HCT116 (cell line): Measurements from ENCODE around the gene ELMOD3. TPM values are rescaled to one million over a fixed set of nuclear protein-coding genes. Genes with fewer than 3 reads are reported as not detected.
"Not testable (repeated sequence)": the region's sequence is repeated elsewhere in the genome, so short reads cannot be mapped to it uniquely, and the experiment has no call there.

Experiments
- ATAC-seq: fragments of 200-7000 bp; cut with Tn5 transposase; 2 replicates; pipeline ENCODE4 v1.9.1; 2020; ENCODE audit warnings: mild to moderate bottlenecking, moderate library complexity
- BruUV-seq: library from RNA; stranded (reverse); fragments of 400-500 nt; replicated peaks from 2 replicates; lab custom pipeline; 2021; lab: Mats Ljungman, UMichigan
- CTCF ChIA-PET: fragments of 300-600 bp; sonication (Branson Sonifier 250); formaldehyde crosslinking; loops from one replicate; lab custom pipeline; 2021; ENCODE audit warnings: antibody characterized with exemption; lab: Charles Lee
- POLR2A ChIA-PET: fragments of 300-600, 350-600 bp; sonication (Branson Sonifier 250); formaldehyde crosslinking; loops from one replicate; lab custom pipeline; 2021; ENCODE audit warnings: antibody characterized with exemption; lab: Charles Lee
- RAD21 ChIA-PET, 2 experiments: fragments of 300-600 bp; sonication (Branson Sonifier 250); formaldehyde crosslinking; loops; one replicate each; lab custom pipeline; 2023; ENCODE audit warnings: low total read pairs in 2 of 2; ENCODE audit not compliant: uncharacterized antibody in 2 of 2, unreplicated experiment in 2 of 2, low non-redundant PET in 1 of 2; lab: Charles Lee
- DNase-seq: peaks from one replicate; pipeline ENCODE4 v3.0.0-alpha.2; 2010; ENCODE audit warnings: low read depth, low spot score
- H2AFZ ChIP-seq: fragments of 200-600 bp; shearing (Covaris generic), sonication (generic); 2 replicates; pipeline ENCODE4 v1.6.1; 2017; ENCODE audit warnings: low read depth, mixed run types, mixed read lengths, antibody characterized with exemption, low read length; ENCODE audit not compliant: poor library complexity, severe bottlenecking
- H3K27ac ChIP-seq: 2 replicates; pipeline ENCODE4 v1.5.1; 2012; ENCODE audit warnings: low read depth, low read length
- H3K27me3 ChIP-seq: fragments of 200-600 bp; sonication (generic); 2 replicates; pipeline ENCODE4 v1.6.1; 2016; ENCODE audit warnings: mixed run types, low read length, mixed read lengths; ENCODE audit not compliant: insufficient read depth
- H3K36me3 ChIP-seq, 2 experiments: fragments of 200-500 bp in 1 of 2; fragments of 200-600 bp in 1 of 2; sonication (Bioruptor generic) in 1 of 2; sonication (generic) in 1 of 2; 2 replicates each; pipeline versions ENCODE4 v1.5.1 to v1.6.1; 2014 to 2016; ENCODE audit warnings: low read length in 2 of 2, inconsistent platforms in 1 of 2, mixed read lengths in 1 of 2, mixed run types in 1 of 2; ENCODE audit not compliant: insufficient read depth in 2 of 2, control insufficient read depth in 1 of 2
- H3K4me1 ChIP-seq, 2 experiments: fragments of 200-600 bp in 1 of 2; sonication (generic) in 1 of 2; 2 replicates each; pipeline versions ENCODE4 v1.5.1 to v1.6.1; 2012 to 2017; ENCODE audit warnings: low read length in 2 of 2, inconsistent platforms in 1 of 2, mild to moderate bottlenecking in 1 of 2, mixed read lengths in 1 of 2, mixed run types in 1 of 2, moderate library complexity in 1 of 2; ENCODE audit not compliant: insufficient read depth in 2 of 2, control insufficient read depth in 1 of 2
- H3K4me2 ChIP-seq: fragments of 200-600 bp; sonication (generic); 2 replicates; pipeline ENCODE4 v1.6.1; 2017; ENCODE audit warnings: mixed run types, low read length, mixed read lengths
- H3K4me3 ChIP-seq, 2 experiments: fragments of 200-600 bp in 1 of 2; sonication (generic) in 1 of 2; replicated peaks in 1 of 2; 2 replicates each; pipeline ENCODE4 v1.5.1; 2011 to 2016; ENCODE audit warnings: low read length in 2 of 2, control low read depth in 1 of 2, low read depth in 1 of 2, mild to moderate bottlenecking in 1 of 2, mixed read lengths in 1 of 2, mixed run types in 1 of 2
- H3K79me2 ChIP-seq: fragments of 200-600 bp; sonication (generic); 2 replicates; pipeline ENCODE4 v1.6.1; 2017; ENCODE audit warnings: mild to moderate bottlenecking, mixed run types, low read length, moderate library complexity, mixed read lengths; ENCODE audit not compliant: insufficient read depth
- H3K9ac ChIP-seq: fragments of 200-600 bp; sonication (generic); 2 replicates; pipeline ENCODE4 v1.6.1; 2016; ENCODE audit warnings: low read length, mixed read lengths
- H3K9me2 ChIP-seq: fragments of 200-600 bp; sonication (generic), shearing (Covaris generic); 2 replicates; pipeline ENCODE4 v1.6.1; 2017; ENCODE audit warnings: mixed run types, mild to moderate bottlenecking, moderate library complexity; ENCODE audit not compliant: insufficient read depth
- H3K9me3 ChIP-seq, 2 experiments: fragments of 200-500 bp in 1 of 2; fragments of 200-600 bp in 1 of 2; sonication (Bioruptor generic) in 1 of 2; sonication (generic) in 1 of 2; 2 replicates each; pipeline ENCODE4 v1.6.1; 2014 to 2017; ENCODE audit warnings: low read length in 2 of 2, mixed read lengths in 2 of 2, inconsistent platforms in 1 of 2, low read depth in 1 of 2, mild to moderate bottlenecking in 1 of 2, mixed run types in 1 of 2, moderate library complexity in 1 of 2; ENCODE audit not compliant: control insufficient read depth in 1 of 2, insufficient read depth in 1 of 2
- H4K20me1 ChIP-seq: fragments of 200-600 bp; sonication (generic), shearing (Covaris generic); 2 replicates; pipeline ENCODE4 v1.6.1; 2017; ENCODE audit warnings: mixed run types, mild to moderate bottlenecking, moderate library complexity; ENCODE audit not compliant: insufficient read depth
- CEBPB ChIP-seq: IDR thresholded peaks from 2 replicates; pipeline ENCODE4 v1.6.1; 2012; ENCODE audit warnings: low read depth
- EGR1 ChIP-seq: IDR thresholded peaks from 2 replicates; pipeline ENCODE4 v1.6.1; 2012; ENCODE audit warnings: low read depth
- EZH2phosphoT487 ChIP-seq: fragments of 200-600 bp; IDR thresholded peaks from 2 replicates; pipeline ENCODE4 v1.6.1; 2018; ENCODE audit warnings: antibody characterized with exemption, borderline replicate concordance
- FOSL1 ChIP-seq: IDR thresholded peaks from 2 replicates; pipeline ENCODE4 v1.6.1; 2012; ENCODE audit warnings: low read depth
- JUND ChIP-seq: IDR thresholded peaks from 2 replicates; pipeline ENCODE4 v1.6.1; 2012
- POLR2A ChIP-seq: IDR thresholded peaks from 2 replicates; pipeline ENCODE4 v1.7.0; 2011; ENCODE audit warnings: borderline replicate concordance; ENCODE audit not compliant: insufficient read depth, insufficient read length; ENCODE audit errors: extremely low read depth
- POLR2AphosphoS5 ChIP-seq: IDR thresholded peaks from 2 replicates; pipeline ENCODE4 v1.6.1; 2011; ENCODE audit warnings: mild to moderate bottlenecking, low read depth, low read length, moderate library complexity
- RAD21 ChIP-seq: IDR thresholded peaks from 2 replicates; pipeline ENCODE4 v1.6.1; 2012; ENCODE audit warnings: low read depth, mild to moderate bottlenecking
- SP1 ChIP-seq: IDR thresholded peaks from 2 replicates; pipeline ENCODE4 v1.6.1; 2012; ENCODE audit warnings: low read depth
- SRF ChIP-seq: IDR thresholded peaks from 2 replicates; pipeline ENCODE4 v1.6.1; 2012; ENCODE audit warnings: low read depth
- YY1 ChIP-seq: IDR thresholded peaks from 2 replicates; pipeline ENCODE4 v1.6.1; 2011; ENCODE audit warnings: low read length, low read depth, moderate library complexity, mild to moderate bottlenecking; ENCODE audit not compliant: insufficient replicate concordance; ENCODE audit errors: extremely low read depth
- intact Hi-C: fragments of 100-400 bp; cut with micrococcal nuclease; formaldehyde crosslinking; loops from 2 replicates; pipeline ENCODE4 v1.10.0; 2022
- total RNA-seq: library from RNA; stranded (reverse); gene quantifications from one replicate; pipeline ENCODE4 v1.2.1, GENCODE V29; 2021; ENCODE audit not compliant: unreplicated experiment
- TF ChIP-seq, protein P1 (sequence below): IDR thresholded peaks from 2 replicates; pipeline ENCODE4 v1.6.1; 2012
- TF ChIP-seq, protein P2 (sequence below): IDR thresholded peaks from 2 replicates; pipeline ENCODE4 v1.6.1; 2012
- TF ChIP-seq, protein P3 (sequence below): IDR thresholded peaks from 2 replicates; pipeline ENCODE4 v1.6.1; 2011; ENCODE audit warnings: mild to moderate bottlenecking, low read length, moderate library complexity; ENCODE audit not compliant: insufficient replicate concordance; ENCODE audit errors: extremely low read depth

Gene ELMOD3
- total RNA-seq, 1 experiment from 2014 or later, result 9.2 TPM

DNA sequence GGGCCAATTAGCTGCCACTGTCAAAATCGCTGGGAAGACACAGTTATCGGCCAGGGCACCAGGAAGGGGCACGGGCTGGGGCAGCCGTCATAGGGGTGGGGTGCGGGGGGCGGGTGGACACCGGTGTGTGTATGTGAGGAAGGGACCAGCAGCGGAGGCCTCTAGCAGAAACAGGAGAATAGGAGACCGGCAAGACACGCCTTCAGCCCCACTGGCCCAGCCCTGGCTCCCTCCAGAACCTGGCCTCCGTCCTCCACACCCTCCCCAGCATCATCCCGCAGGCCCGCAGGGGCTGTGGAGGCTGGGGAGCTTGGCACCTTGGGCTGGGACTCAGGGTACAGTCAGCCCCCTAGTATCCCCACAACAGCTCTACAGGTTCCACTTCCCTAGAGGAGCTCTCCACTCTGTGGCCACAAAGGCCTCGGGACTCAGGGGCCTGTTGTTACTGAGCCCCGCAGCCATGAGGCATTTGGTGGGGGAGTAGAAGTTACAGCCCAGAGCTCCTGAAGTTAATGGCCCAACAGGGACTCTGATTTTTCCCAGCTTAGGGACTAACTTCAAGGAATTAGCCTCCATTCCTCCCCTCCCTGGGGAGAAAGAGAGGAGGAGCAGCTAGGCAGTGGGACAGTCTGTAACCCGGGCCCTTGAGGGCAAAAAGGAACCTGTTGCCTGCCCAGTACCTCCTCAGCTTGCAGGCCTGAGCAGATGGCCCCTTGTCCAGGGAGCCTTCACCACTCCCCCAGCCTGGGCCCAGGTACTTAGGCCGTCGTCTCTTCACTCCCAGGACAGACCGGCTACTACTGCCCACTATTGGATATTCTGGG, 83.8 kb downstream of the ELMOD3 start (continued):
- no peak for TF ChIP-seq SP1
- no peak for TF ChIP-seq JUND
- TF ChIP-seq YY1, result no peak
- no peak for TF ChIP-seq EZH2phosphoT487
- TF ChIP-seq, protein P1, sequence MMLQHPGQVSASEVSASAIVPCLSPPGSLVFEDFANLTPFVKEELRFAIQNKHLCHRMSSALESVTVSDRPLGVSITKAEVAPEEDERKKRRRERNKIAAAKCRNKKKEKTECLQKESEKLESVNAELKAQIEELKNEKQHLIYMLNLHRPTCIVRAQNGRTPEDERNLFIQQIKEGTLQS, result no peak
- TF ChIP-seq CEBPB, result no peak
- no peak for TF ChIP-seq RAD21
- TF ChIP-seq, all 23 proteins: peak for 0

DNA sequence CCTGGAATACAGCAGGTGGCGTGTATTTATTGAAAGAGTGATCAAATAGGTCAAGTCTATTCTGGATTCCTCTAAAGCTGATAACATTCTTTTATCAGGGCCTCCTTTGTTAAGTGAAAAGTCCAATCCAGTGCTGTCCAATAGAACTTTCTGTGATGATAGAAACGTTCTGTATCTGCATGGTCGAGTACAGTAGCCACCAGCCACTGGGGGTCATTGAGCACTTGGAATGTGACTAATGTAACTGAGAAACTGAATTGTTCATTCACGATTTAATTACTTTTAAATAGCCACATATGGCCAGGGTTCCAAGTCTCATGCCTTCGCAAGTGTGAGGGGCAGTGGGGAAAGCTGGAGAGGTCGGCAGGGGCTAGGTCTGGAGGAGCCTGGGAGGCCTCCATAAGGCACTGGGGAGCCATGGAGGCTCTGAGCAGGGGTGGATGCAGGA, 84.5 kb downstream of the ELMOD3 start:
- Histone ChIP-seq H3K27me3 (no peaks in the 10 kb centered on the region), H3K9me2 (no peaks in the 10 kb centered on the region), H3K36me3 (no peaks in the 10 kb centered on the region)
- TF ChIP-seq, protein P2, sequence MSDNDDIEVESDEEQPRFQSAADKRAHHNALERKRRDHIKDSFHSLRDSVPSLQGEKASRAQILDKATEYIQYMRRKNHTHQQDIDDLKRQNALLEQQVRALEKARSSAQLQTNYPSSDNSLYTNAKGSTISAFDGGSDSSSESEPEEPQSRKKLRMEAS, result no peak
- no peak for TF ChIP-seq POLR2A
- TF ChIP-seq YY1, result no peak
- TF ChIP-seq, protein P3, sequence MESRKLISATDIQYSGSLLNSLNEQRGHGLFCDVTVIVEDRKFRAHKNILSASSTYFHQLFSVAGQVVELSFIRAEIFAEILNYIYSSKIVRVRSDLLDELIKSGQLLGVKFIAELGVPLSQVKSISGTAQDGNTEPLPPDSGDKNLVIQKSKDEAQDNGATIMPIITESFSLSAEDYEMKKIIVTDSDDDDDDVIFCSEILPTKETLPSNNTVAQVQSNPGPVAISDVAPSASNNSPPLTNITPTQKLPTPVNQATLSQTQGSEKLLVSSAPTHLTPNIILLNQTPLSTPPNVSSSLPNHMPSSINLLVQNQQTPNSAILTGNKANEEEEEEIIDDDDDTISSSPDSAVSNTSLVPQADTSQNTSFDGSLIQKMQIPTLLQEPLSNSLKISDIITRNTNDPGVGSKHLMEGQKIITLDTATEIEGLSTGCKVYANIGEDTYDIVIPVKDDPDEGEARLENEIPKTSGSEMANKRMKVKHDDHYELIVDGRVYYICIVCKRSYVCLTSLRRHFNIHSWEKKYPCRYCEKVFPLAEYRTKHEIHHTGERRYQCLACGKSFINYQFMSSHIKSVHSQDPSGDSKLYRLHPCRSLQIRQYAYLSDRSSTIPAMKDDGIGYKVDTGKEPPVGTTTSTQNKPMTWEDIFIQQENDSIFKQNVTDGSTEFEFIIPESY, result no peak
- TF ChIP-seq SP1, result no peak
- no peak for TF ChIP-seq FOSL1
- no peak for TF ChIP-seq SRF
- TF ChIP-seq POLR2AphosphoS5, result no peak
- TF ChIP-seq, protein P1, result no peak
- no peak for TF ChIP-seq JUND
- TF ChIP-seq EGR1, result no peak
- TF ChIP-seq RAD21, result no peak
- TF ChIP-seq, all 23 proteins: peak for 0
- Histone ChIP-seq H3K9me3 (no peaks in the 10 kb centered on the region), H3K79me2 (no peaks in the 10 kb centered on the region), H3K9ac (no peak overlapping the region), H2AFZ (no peak overlapping the region), H3K4me2 (no peak overlapping the region), H3K27ac (no peak overlapping the region), H3K4me3 (no peak overlapping the region), H3K4me1 (peaks cover 8 to 16% of the 10 kb centered on the region in 2 experiments; a peak in 3 of 4 replicates), H4K20me1 (no peaks in the 10 kb centered on the region)
- ATAC-seq, result no peak
- CTCF ChIA-PET, result interaction anchor here (1.4 kb wide), 1 partner anchor 19 kb away, joined by 3 read pairs; no protein-coding TSS in a partner anchor
- no peak for DNase-seq
- RAD21 ChIA-PET, result no interaction called here
- intact Hi-C loops, result no loop called here
- POLR2A ChIA-PET, result interaction anchor here (4.1 kb wide), 1 partner anchor 100 kb away, joined by 11 read pairs; the partner anchor contains the start of gene MAT2A
- no TSS peak for BruUV-seq

DNA sequence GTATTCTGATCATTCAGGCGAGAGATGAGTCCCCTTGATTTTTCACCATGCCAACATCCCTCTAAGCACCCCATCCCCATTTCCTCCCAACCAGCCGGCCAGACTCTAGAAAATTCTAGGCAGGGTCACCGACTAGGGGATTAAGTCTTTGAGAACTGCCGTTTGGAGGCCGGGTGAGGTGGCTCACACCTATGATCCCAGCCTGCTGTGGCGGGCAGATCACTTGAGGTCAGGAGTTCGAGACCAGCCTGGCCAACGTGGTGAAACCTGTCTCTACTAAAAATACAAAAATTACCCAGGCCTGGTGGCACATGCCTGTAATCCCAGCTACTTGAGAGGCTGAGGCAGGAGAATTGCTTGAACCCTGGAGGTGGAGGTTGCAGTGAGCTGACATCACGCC, 85.0 kb downstream of the ELMOD3 start:
- ATAC-seq, H3K27ac ChIP-seq, DNase-seq, H3K36me3 ChIP-seq, H4K20me1 ChIP-seq, H3K9me2 ChIP-seq, H3K9ac ChIP-seq, H2AFZ ChIP-seq, H3K27me3 ChIP-seq, H3K9me3 ChIP-seq, intact Hi-C loops, BruUV-seq, CTCF ChIA-PET, H3K79me2 ChIP-seq, RAD21 ChIA-PET, H3K4me2 ChIP-seq, H3K4me3 ChIP-seq: not testable (repeated sequence)
- peaks cover 6 to 17% of the 10 kb centered on the region in 2 experiments; a peak in 2 of 4 replicates for H3K4me1 ChIP-seq
- POLR2A ChIA-PET, result interaction anchor here (4.1 kb wide), 1 partner anchor 99 kb away, joined by 11 read pairs; the partner anchor contains the start of gene MAT2A
